Prostate gland (tissue), 2 donors: Measurements from ENCODE around the gene UNC119B.

Experiments
- POLR2AphosphoS5 ChIP-seq: sonication (generic); formaldehyde crosslinking; IDR thresholded peaks from one replicate; pipeline ENCODE4 v1.6.1; 2017; ENCODE audit warnings: antibody characterized with exemption
- TF ChIP-seq, protein P1 (sequence below), 4 experiments: fragments of 200-600 bp in 2 of 4; fragments of 450-650 bp in 2 of 4; sonication (generic) in 2 of 4; IDR thresholded peaks; 1 replicate in 3 of 4; 2 replicates in 1 of 4; pipeline ENCODE4 v1.5.1; 2016 to 2019; ENCODE audit warnings: antibody characterized with exemption in 4 of 4, mild to moderate bottlenecking in 2 of 4, moderate library complexity in 2 of 4

GRCh38 chr12:120674097-120674636, 36.1 kb upstream of the UNC119B start:
- TF ChIP-seq, protein P1, sequence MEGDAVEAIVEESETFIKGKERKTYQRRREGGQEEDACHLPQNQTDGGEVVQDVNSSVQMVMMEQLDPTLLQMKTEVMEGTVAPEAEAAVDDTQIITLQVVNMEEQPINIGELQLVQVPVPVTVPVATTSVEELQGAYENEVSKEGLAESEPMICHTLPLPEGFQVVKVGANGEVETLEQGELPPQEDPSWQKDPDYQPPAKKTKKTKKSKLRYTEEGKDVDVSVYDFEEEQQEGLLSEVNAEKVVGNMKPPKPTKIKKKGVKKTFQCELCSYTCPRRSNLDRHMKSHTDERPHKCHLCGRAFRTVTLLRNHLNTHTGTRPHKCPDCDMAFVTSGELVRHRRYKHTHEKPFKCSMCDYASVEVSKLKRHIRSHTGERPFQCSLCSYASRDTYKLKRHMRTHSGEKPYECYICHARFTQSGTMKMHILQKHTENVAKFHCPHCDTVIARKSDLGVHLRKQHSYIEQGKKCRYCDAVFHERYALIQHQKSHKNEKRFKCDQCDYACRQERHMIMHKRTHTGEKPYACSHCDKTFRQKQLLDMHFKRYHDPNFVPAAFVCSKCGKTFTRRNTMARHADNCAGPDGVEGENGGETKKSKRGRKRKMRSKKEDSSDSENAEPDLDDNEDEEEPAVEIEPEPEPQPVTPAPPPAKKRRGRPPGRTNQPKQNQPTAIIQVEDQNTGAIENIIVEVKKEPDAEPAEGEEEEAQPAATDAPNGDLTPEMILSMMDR (IDR thresholded peaks at IDR 0.05) = no peak
- no peak for TF ChIP-seq POLR2AphosphoS5
